ENCODE data around the gene VARS1. TPM values are rescaled to one million over a fixed set of nuclear protein-coding genes. Genes with fewer than 3 reads are reported as not detected.
"Not testable (repeated sequence)": the region's sequence is repeated elsewhere in the genome, so short reads cannot be mapped to it uniquely, and the experiment has no call there.

Gene VARS1
- total and polyA plus RNA-seq, 5 experiments from 2014 or later = 27.5 to 40.3 (median 37.6) TPM

DNA sequence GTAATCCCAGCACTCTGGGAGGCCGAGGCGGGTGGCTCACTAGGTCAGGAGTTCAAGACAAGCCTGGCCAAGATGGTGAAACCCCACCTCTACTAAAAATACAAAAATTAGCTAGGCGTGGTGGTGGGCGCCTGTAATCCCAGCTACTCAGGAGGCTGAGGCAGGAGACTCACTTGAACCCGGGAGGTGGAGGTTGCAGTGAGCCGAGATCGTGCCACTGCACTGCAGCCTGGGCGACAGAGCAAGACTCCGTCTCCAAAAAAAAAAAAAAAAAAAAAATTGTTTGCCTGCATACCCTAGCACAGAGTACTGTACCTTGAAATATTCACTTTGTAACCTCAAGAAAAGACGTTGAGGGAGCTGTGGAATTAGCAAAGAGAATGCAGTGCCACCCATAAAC lies 24.8 kb upstream of the VARS1 start:
- ATAC-seq, H3K27me3 Mint-ChIP-seq, H3K36me3 Mint-ChIP-seq, H3K9me3 Mint-ChIP-seq, DNase-seq: not testable (repeated sequence)
- H3K27ac Mint-ChIP-seq = peak overlapping the region in 1 of 10 donors; percentile 90
- POLR2A ChIA-PET = interaction anchor here (0.6 to 1.5 kb wide), 6 partner anchors 12 to 239 kb away, joined by 3 to 9 read pairs (median 4); partner anchors contain the start of gene LSM2
- peaks cover 9 to 57% (median 36%) of the 10 kb centered on the region in 4 donors for H3K4me1 Mint-ChIP-seq
- H3K4me3 Mint-ChIP-seq = peak overlapping the region in 7 of 10 donors; percentile 2 to 97 (median 95)

DNA sequence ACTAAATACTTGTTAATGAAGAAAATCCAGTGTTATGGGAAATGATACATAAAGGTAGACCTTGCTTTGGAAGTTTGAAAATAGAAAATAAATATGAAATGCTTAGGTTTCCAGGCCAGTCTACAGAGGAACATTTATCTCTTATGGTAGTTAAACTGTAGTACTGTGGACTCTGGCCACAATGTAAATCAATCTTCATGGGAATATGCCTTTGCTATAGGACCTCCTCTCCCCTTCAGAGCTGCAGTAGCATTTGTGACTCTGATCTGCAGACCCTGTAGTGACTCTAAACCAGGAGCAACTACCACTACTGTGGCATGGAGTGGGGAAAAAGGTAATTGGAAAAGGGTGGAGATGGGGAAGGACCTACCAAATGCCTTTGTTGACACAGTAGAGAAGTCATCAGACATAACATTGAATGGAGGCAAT lies 24.3 kb upstream of the VARS1 start:
- POLR2A ChIA-PET = interaction anchor here (0.6 to 3.0 kb wide), 6 partner anchors 7 to 239 kb away, joined by 3 to 18 read pairs (median 3); partner anchors contain the start of gene HSPA1B
- DNase-seq = no peak
- Mint-ChIP-seq H3K4me3 (peak overlapping the region in 6 of 10 donors; percentile 8 to 71 (median 52)), H3K27me3 (no peaks in the 10 kb centered on the region), H3K27ac (peak overlapping the region in 6 of 10 donors; percentile 4 to 87 (median 74)), H3K9me3 (no peaks in the 10 kb centered on the region), H3K36me3 (no peaks in the 10 kb centered on the region), H3K4me1 (peaks cover 9 to 53% (median 35%) of the 10 kb centered on the region in 4 donors)
- no peak for ATAC-seq

DNA sequence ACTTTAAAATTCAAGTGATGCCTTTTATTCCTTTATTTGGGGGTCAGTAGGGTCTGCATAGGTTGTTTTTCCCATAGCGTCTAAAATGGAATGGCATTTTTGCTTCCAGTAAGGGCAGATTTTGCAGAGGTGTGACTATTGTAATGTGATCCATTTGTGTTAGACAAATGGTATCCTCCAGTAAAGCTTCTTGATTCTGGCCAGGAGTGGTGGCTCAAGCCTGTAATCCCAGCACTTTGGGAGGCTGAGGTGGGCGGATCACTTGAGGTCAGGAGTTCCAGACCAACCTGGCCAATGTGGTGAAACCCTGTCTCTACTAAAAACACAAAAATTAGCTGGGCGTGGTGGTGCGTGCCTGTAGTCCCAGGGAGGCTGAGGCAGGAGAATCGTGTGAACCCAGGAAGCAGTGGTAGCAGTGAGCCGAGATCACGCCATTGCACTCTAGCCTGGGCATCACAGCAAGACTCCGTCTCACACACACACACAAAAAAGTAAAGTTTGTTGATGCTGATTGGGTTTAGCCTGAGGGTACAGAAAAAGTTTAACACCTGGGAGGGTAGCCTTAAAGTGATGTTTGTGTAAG lies 22.5 kb upstream of the VARS1 start:
- ATAC-seq = not testable (repeated sequence)

DNA sequence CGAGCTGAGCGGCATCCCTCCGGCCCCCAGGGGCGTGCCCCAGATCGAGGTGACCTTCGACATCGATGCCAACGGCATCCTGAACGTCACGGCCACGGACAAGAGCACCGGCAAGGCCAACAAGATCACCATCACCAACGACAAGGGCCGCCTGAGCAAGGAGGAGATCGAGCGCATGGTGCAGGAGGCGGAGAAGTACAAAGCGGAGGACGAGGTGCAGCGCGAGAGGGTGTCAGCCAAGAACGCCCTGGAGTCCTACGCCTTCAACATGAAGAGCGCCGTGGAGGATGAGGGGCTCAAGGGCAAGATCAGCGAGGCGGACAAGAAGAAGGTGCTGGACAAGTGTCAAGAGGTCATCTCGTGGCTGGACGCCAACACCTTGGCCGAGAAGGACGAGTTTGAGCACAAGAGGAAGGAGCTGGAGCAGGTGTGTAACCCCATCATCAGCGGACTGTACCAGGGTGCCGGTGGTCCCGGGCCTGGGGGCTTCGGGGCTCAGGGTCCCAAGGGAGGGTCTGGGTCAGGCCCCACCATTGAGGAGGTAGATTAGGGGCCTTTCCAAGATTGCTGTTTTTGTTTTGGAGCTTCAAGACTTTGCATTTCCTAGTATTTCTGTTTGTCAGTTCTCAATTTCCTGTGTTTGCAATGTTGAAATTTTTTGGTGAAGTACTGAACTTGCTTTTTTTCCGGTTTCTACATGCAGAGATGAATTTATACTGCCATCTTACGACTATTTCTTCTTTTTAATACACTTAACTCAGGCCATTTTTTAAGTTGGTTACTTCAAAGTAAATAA lies 21.8 kb upstream of the VARS1 start:
- H3K27ac Mint-ChIP-seq = peak overlapping the region; percentile 34 to 96 (median 85)
- POLR2A ChIA-PET = interaction anchor here (0.5 to 3.0 kb wide), 12 partner anchors 10 to 1155 kb away, joined by 3 to 18 read pairs (median 5); partner anchors contain the start of genes ABHD16A, BAG6, DDAH2 and HSPA1B
- ATAC-seq = peak; percentile 62 to 68

More for the DNA sequence above, 22.5 kb upstream of the VARS1 start:
- not testable (repeated sequence) for H3K9me3 Mint-ChIP-seq, H3K27me3 Mint-ChIP-seq, DNase-seq, H3K36me3 Mint-ChIP-seq
- POLR2A ChIA-PET = interaction anchor here (0.5 to 3.0 kb wide), 13 partner anchors 9 to 1154 kb away, joined by 3 to 18 read pairs (median 4); partner anchors contain the start of genes ABHD16A, BAG6, DDAH2 and HSPA1B
- Mint-ChIP-seq H3K27ac (peak overlapping the region; percentile 34 to 96 (median 85)), H3K4me1 (peaks cover 10 to 59% (median 43%) of the 10 kb centered on the region in 4 donors), H3K4me3 (peak overlapping the region; percentile 78 to 90 (median 83))

DNA sequence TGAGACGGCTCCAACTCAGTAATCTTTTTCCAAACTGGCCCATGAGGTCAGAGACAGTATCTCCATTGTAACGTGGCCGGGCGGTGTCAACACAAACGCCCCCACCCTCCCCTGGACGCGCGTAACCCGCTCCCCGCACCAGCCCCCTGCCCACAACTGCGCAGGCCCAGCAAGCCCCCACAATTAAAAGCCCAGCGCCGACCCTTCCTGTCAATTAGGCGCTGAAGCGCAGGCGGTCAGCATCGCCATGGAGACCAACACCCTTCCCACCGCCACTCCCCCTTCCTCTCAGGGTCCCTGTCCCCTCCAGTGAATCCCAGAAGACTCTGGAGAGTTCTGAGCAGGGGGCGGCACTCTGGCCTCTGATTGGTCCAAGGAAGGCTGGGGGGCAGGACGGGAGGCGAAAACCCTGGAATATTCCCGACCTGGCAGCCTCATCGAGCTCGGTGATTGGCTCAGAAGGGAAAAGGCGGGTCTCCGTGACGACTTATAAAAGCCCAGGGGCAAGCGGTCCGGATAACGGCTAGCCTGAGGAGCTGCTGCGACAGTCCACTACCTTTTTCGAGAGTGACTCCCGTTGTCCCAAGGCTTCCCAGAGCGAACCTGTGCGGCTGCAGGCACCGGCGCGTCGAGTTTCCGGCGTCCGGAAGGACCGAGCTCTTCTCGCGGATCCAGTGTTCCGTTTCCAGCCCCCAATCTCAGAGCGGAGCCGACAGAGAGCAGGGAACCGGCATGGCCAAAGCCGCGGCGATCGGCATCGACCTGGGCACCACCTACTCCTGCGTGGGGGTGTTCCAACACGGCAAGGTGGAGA lies 19.7 kb upstream of the VARS1 start, which contains the start of the genes HSPA1A and HSPA1L:
TSS of gene HSPA1A (plus strand) at position 519 of the 814 bp plus-strand sequence. CDS start at position 733, 214 bp downstream.
TSS of gene HSPA1L (minus strand) at position 259 of the 814 bp plus-strand sequence. CDS start 3,311 bp downstream, outside the sequence.
- POLR2A ChIA-PET = interaction anchor here (0.7 to 2.1 kb wide), 10 partner anchors 9 to 163 kb away, joined by 3 to 15 read pairs (median 5); partner anchors contain the start of genes BAG6, HSPA1B and LSM2
- Mint-ChIP-seq H3K36me3 (peaks cover 0 to 10% (median 8%) of the 10 kb centered on the region in 3 donors), H3K27ac (peak within 1 kb of the TSS; percentile 79 to 95 (median 90)), H3K4me3 (peak within 1 kb of the TSS; percentile 90 to 95 (median 92)), H3K4me1 (peaks cover 7 to 42% (median 28%) of the 10 kb centered on the region in 4 donors), H3K9me3 (no peaks in the 10 kb centered on the region), H3K27me3 (no peaks in the 10 kb centered on the region)
- ATAC-seq = peak; percentile 17 to 39
- DNase-seq = peak in 6 of 10 donors; percentile 23 to 68 (median 44)

More for the DNA sequence above, 21.8 kb upstream of the VARS1 start:
- not testable (repeated sequence) for H3K27me3 Mint-ChIP-seq, H3K9me3 Mint-ChIP-seq, H3K36me3 Mint-ChIP-seq
- DNase-seq = peak in 4 of 10 donors; percentile 23 to 69 (median 61)
- peak overlapping the region; percentile 78 to 90 (median 83) for H3K4me3 Mint-ChIP-seq
- peaks cover 9 to 58% (median 38%) of the 10 kb centered on the region in 4 donors for H3K4me1 Mint-ChIP-seq

DNA sequence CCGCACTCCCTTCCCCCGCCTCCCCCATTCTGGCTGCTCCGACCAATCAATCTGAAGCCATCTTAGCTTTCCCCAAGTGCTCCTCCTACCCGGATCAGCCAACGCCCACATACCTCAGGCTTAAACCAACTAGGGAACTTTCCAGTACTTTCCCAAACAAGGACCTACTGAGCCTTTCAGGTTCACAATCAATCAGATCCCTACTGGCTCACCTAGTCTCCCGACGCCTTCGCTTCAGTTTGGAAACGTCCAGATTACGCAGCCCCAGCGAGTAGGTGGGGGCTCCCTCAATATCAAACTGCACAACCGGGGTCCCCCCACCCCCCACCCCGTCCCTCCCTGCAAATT lies 19.1 kb upstream of the VARS1 start:
- POLR2A ChIA-PET = interaction anchor here (0.7 to 2.1 kb wide), 12 partner anchors 8 to 162 kb away, joined by 3 to 15 read pairs (median 5); partner anchors contain the start of genes BAG6, DDAH2, HSPA1B and LSM2
- peak overlapping the region; percentile 79 to 95 (median 90) for H3K27ac Mint-ChIP-seq
- ATAC-seq (peak; percentile 51 to 56), DNase-seq (peak; percentile 24 to 73 (median 52))
- H3K4me3 Mint-ChIP-seq = peak overlapping the region; percentile 90 to 95 (median 92)
- peaks cover 5 to 38% (median 27%) of the 10 kb centered on the region in 4 donors for H3K4me1 Mint-ChIP-seq
- peaks cover 0 to 14% (median 13%) of the 10 kb centered on the region in 3 donors for H3K36me3 Mint-ChIP-seq
- no peaks in the 10 kb centered on the region for H3K9me3 Mint-ChIP-seq
- H3K27me3 Mint-ChIP-seq = no peaks in the 10 kb centered on the region

DNA sequence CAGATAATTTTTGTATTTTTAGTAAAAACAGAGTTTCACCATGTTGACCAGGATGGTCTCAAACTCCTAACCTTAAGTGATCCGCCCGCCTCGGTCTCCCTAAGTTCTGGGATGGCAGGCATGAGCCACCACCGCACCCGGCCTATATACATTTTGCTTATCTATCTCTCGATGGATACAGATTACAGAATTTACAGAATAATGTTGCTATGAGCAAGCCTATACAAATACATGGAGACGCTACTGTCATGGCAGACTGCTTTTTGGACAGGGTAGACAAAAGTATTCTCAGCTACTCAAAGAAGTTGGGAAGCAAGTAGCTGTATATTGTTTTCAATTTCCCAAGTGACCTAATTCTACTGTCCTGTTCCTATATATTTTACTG lies 17.9 kb upstream of the VARS1 start:
- no peak for ATAC-seq

DNA sequence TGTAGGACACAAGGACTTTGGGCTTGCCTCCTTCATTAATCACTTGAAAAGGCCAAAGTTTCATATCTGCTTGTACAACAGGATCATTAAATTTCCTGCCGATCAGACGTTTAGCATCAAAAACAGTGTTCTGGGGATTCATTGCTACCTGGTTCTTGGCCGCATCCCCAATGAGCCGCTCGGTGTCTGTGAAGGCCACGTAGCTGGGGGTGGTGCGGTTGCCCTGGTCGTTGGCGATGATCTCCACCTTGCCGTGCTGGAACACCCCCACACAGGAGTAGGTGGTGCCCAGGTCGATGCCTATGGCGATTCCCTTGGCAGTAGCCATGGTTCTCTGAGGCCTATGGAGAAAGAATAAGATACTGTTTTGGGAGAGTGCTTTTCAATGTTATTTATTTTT lies 16.1 kb upstream of the VARS1 start:
- DNase-seq = no peak
- Mint-ChIP-seq H3K36me3 (peaks cover 0 to 19% (median 13%) of the 10 kb centered on the region in 3 donors), H3K27ac (no peak overlapping the region), H3K27me3 (no peaks in the 10 kb centered on the region), H3K4me1 (peaks cover 4 to 26% (median 19%) of the 10 kb centered on the region in 4 donors), H3K9me3 (no peaks in the 10 kb centered on the region), H3K4me3 (no peak overlapping the region)
- POLR2A ChIA-PET = no interaction called here
- no peak for ATAC-seq

More for the DNA sequence above, 17.9 kb upstream of the VARS1 start:
- DNase-seq = no peak
- H3K27me3 Mint-ChIP-seq = no peaks in the 10 kb centered on the region
- peak overlapping the region in 5 of 10 donors; percentile 3 to 89 (median 47) for H3K27ac Mint-ChIP-seq
- POLR2A ChIA-PET = interaction anchor here (0.8 to 2.1 kb wide), 5 partner anchors 8 to 161 kb away, joined by 3 to 11 read pairs (median 4); partner anchors contain the start of genes BAG6, DDAH2 and HSPA1B
- H3K9me3 Mint-ChIP-seq = no peaks in the 10 kb centered on the region
- H3K4me3 Mint-ChIP-seq = peak overlapping the region in 7 of 10 donors; percentile 62 to 93 (median 91)
- H3K4me1 Mint-ChIP-seq = peaks cover 5 to 32% (median 25%) of the 10 kb centered on the region in 4 donors
- peaks cover 0 to 19% (median 13%) of the 10 kb centered on the region in 3 donors for H3K36me3 Mint-ChIP-seq

DNA sequence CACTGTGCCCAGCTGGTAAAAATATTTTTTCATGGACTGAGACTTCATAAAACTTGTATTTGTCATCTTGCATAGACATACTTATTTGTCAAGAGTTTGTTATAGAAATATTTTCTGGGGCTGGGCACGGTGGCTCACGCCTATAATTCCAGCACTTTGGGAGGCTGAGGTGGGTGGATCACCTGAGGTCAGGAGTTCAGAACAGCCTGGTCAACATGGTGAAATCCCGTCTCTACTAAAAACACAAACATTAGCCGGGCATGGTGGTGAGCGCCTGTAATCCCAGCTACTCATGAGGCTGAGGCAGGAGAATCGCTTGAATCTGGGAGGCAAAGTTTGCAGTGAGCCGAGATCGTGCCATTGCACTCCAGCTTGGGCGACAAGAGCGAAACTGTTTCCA lies 13.0 kb upstream of the VARS1 start:
- not testable (repeated sequence) for H3K27ac Mint-ChIP-seq, H3K27me3 Mint-ChIP-seq, DNase-seq, H3K9me3 Mint-ChIP-seq, H3K4me3 Mint-ChIP-seq, ATAC-seq
- peaks cover 10 to 33% (median 24%) of the 10 kb centered on the region in 4 donors for H3K4me1 Mint-ChIP-seq
- peaks cover 0 to 24% (median 13%) of the 10 kb centered on the region in 3 donors for H3K36me3 Mint-ChIP-seq
- POLR2A ChIA-PET = interaction anchor here (0.6 to 2.3 kb wide), 5 partner anchors 9 to 27 kb away, joined by 3 to 12 read pairs (median 4); no protein-coding TSS in a partner anchor

DNA sequence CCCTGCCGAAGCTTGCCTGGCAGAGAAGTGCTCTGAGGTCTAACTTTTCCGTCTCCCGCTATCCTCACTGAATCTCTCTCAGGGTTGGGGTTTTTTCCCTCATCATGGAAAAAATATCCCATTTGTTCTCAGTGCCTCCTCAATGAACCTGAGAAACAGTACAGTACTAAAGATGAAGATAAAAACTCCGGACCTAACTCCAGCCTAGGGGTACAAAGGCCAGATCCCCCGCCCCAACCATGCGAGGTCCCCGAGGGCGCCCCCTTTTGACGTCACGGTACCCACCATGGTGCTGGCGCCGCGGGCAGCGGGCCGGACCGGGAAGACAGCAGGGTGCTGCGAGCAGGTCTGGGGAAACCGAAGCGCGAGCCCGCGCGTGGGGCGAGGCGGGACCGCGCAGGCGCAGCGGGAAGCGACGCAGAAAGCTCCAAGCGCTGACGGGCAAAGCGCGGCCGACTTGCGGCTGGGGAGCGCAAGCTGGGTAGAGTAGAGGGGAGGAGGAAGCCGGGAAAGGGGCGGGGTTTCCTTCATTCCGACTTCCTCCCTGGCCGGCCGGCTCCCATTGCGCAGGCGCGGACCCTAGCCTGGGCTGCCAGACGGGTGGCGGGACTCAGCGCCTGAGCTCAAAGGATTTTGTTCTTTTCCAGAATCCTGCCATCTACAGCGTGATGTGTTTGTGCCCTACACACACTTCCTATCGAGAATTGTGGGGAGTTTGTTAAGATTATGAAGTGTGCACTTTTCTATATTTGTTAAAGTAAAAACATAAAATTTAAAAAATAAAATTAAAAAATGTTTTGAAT lies 11.1 kb upstream of the VARS1 start, which contains the start of gene LSM2:
TSS of gene LSM2 (minus strand) at position 497 of the 803 bp plus-strand sequence. CDS start at position 288, 209 bp downstream.
- no peaks in the 10 kb centered on the region for H3K9me3 Mint-ChIP-seq
- H3K4me3 Mint-ChIP-seq = peak within 1 kb of the TSS; percentile 84 to 97 (median 91)
- peak; percentile 95 to 98 (median 96) for DNase-seq
- H3K4me1 Mint-ChIP-seq = peaks cover 10 to 35% (median 20%) of the 10 kb centered on the region in 4 donors
- H3K27me3 Mint-ChIP-seq = no peaks in the 10 kb centered on the region
- POLR2A ChIA-PET = interaction anchor here (0.6 to 4.2 kb wide), 26 partner anchors 7 to 290 kb away, joined by 3 to 63 read pairs (median 5); partner anchors contain the start of genes ABHD16A, BAG6, C6orf47 and CLIC1
- ATAC-seq = peak; percentile 97 to 98
- H3K36me3 Mint-ChIP-seq = peaks cover 0 to 36% (median 13%) of the 10 kb centered on the region in 3 donors
- peak within 1 kb of the TSS; percentile 91 to 98 (median 94) for H3K27ac Mint-ChIP-seq

All from naive thymus-derived CD8-positive, alpha-beta T cell (primary cell).